ENCODE measurements around the gene PCID2. TPM values are rescaled to one million over a fixed set of nuclear protein-coding genes. Genes with fewer than 3 reads are reported as not detected.
"Not testable (repeated sequence)": the region's sequence is repeated elsewhere in the genome, so short reads cannot be mapped to it uniquely, and the experiment has no call there.

The PCID2 gene
- total RNA-seq = 48.5 TPM

GRCh38 chr13:113208421-113209335 is at the start of gene PCID2:
Gene PCID2 (minus strand): TSS chr13:113208669. CDS start chr13:113208634, 35 bp downstream.
- no peak for FAIRE-seq

GRCh38 chr13:113257908-113258307 is 49.4 kb upstream of the PCID2 start:
- DNase-seq (ENCODE audit: low spot score in 2 of 2); FAIRE-seq: not testable (repeated sequence)

More at GRCh38 chr13:113208421-113209335, at the start of gene PCID2:
- peak; percentile 92 to 96 for DNase-seq (ENCODE audit: low spot score in 2 of 2)

- FAIRE-seq = no peak
- no peak for DNase-seq (ENCODE audit: low spot score in 2 of 2)
Observed at GRCh38 chr13:113252516-113253095, 44.1 kb upstream of the PCID2 start.

- DNase-seq (ENCODE audit: low spot score in 2 of 2) (no peak), FAIRE-seq (no peak)
Observed at GRCh38 chr13:113245849-113246796, 37.7 kb upstream of the PCID2 start.

GRCh38 chr13:113243847-113244246 is 35.4 kb upstream of the PCID2 start:
- DNase-seq (ENCODE audit: low spot score in 2 of 2) = no peak
- no peak for FAIRE-seq

GRCh38 chr13:113241623-113242022 is 33.2 kb upstream of the PCID2 start:
- not testable (repeated sequence) for FAIRE-seq

GRCh38 chr13:113239986-113240385 is 31.5 kb upstream of the PCID2 start:
- DNase-seq (ENCODE audit: low spot score in 2 of 2) (no peak), FAIRE-seq (no peak)

More at GRCh38 chr13:113241623-113242022, 33.2 kb upstream of the PCID2 start:
- not testable (repeated sequence) for DNase-seq (ENCODE audit: low spot score in 2 of 2)

- FAIRE-seq = no peak
Observed at GRCh38 chr13:113239357-113239756, 30.9 kb upstream of the PCID2 start.

GRCh38 chr13:113238536-113238935 is 30.1 kb upstream of the PCID2 start:
- peak; percentile 60 for FAIRE-seq

More at GRCh38 chr13:113239357-113239756, 30.9 kb upstream of the PCID2 start:
- DNase-seq (ENCODE audit: low spot score in 2 of 2) = no peak

GRCh38 chr13:113233101-113233500 is 24.6 kb upstream of the PCID2 start:
- no peak for FAIRE-seq
- DNase-seq (ENCODE audit: low spot score in 2 of 2) = no peak

More at GRCh38 chr13:113238536-113238935, 30.1 kb upstream of the PCID2 start:
- DNase-seq (ENCODE audit: low spot score in 2 of 2) = peak in 1 of 2 donors; percentile 36

- DNase-seq (ENCODE audit: low spot score in 2 of 2) (no peak), FAIRE-seq (no peak)
Observed at GRCh38 chr13:113232208-113233003, 23.9 kb upstream of the PCID2 start.

- DNase-seq (ENCODE audit: low spot score in 2 of 2) = no peak
Observed at GRCh38 chr13:113231306-113232207, 23.1 kb upstream of the PCID2 start.

GRCh38 chr13:113229791-113230190 is 21.3 kb upstream of the PCID2 start:
- no peak for FAIRE-seq

More at GRCh38 chr13:113231306-113232207, 23.1 kb upstream of the PCID2 start:
- FAIRE-seq = no peak

GRCh38 chr13:113229161-113229560 is 20.7 kb upstream of the PCID2 start:
- DNase-seq (ENCODE audit: low spot score in 2 of 2) = no peak
- FAIRE-seq = no peak

More at GRCh38 chr13:113229791-113230190, 21.3 kb upstream of the PCID2 start:
- no peak for DNase-seq (ENCODE audit: low spot score in 2 of 2)

GRCh38 chr13:113226873-113227450 is 18.5 kb upstream of the PCID2 start:
- DNase-seq (ENCODE audit: low spot score in 2 of 2) (no peak), FAIRE-seq (no peak)

- no peak for FAIRE-seq
- no peak for DNase-seq (ENCODE audit: low spot score in 2 of 2)
Observed at GRCh38 chr13:113225515-113225914, 17.0 kb upstream of the PCID2 start.

- DNase-seq (ENCODE audit: low spot score in 2 of 2) (no peak), FAIRE-seq (no peak)
Observed at GRCh38 chr13:113224486-113224885, 16.0 kb upstream of the PCID2 start.

- DNase-seq (ENCODE audit: low spot score in 2 of 2) (no peak), FAIRE-seq (no peak)
Observed at GRCh38 chr13:113223070-113223469, 14.6 kb upstream of the PCID2 start.

Data from frontal cortex (tissue), 4 donors.